Activated B cell treated with CpG ODN at 0.5 μM for 24 hours (primary cell): Measurements from ENCODE around the gene PCSK9. TPM values are rescaled to one million over a fixed set of nuclear protein-coding genes. Genes with fewer than 3 reads are reported as not detected.
A peak's percentile ranks its signal among the peaks of the same experiment; 100 is the strongest.

Experiments used
- ATAC-seq: fragments of 200-7000 bp; cut with Tn5 transposase; one replicate; pipeline ENCODE4 v1.10.0; 2021; ENCODE audit warnings: low read depth, mild to moderate bottlenecking, moderate library complexity
- CTCF ChIA-PET: fragments of 350-600 bp; sonication (Branson Sonifier 250); formaldehyde crosslinking; loops from one replicate; lab custom pipeline; 2021; ENCODE audit warnings: antibody characterized with exemption; lab: Charles Lee
- POLR2A ChIA-PET: fragments of 350-600 bp; sonication (Branson Sonifier 250); formaldehyde crosslinking; loops from one replicate; lab custom pipeline; 2021; ENCODE audit warnings: antibody characterized with exemption; lab: Charles Lee
- DNase-seq: peaks from one replicate; pipeline ENCODE4 v3.0.0; 2022
- H3K27ac Mint-ChIP-seq: one replicate; pipeline ENCODE4 v1.8.0; 2020; ENCODE audit warnings: mixed read lengths
- H3K27me3 Mint-ChIP-seq: one replicate; pipeline ENCODE4 v1.8.0; 2021; ENCODE audit warnings: mixed read lengths
- H3K36me3 Mint-ChIP-seq: one replicate; pipeline ENCODE4 v1.8.0; 2021; ENCODE audit warnings: low read depth, mixed read lengths
- H3K4me1 Mint-ChIP-seq: one replicate; pipeline ENCODE4 v1.8.0; 2021; ENCODE audit warnings: mixed read lengths
- H3K4me3 Mint-ChIP-seq: one replicate; pipeline ENCODE4 v1.8.0; 2020; ENCODE audit warnings: mild to moderate bottlenecking, mixed read lengths
- H3K9me3 Mint-ChIP-seq: one replicate; pipeline ENCODE4 v1.8.0; 2020; ENCODE audit warnings: mixed read lengths
- CTCF ChIP-seq: fragments of 200-600 bp; IDR thresholded peaks from one replicate; pipeline ENCODE4 v1.8.0; 2022; ENCODE audit warnings: antibody characterized with exemption, mild to moderate bottlenecking
- intact Hi-C: fragments of 100-400 bp; cut with micrococcal nuclease; formaldehyde crosslinking; loops from one replicate; pipeline ENCODE4 v1.15.1; 2024
- total RNA-seq: library from RNA; stranded (reverse); gene quantifications from 2 replicates; pipeline ENCODE4 v1.2.3, GENCODE V29; 2022

The PCSK9 gene
- total RNA-seq, 1 donor from 2014 or later: not detected

GRCh38 chr1:54994355-54994990 is 44.9 kb upstream of the PCSK9 start:
- CTCF ChIA-PET: interaction anchor here (3.7 kb wide), 1 partner anchor 49 kb away, joined by 30 read pairs; no protein-coding TSS in a partner anchor
- ATAC-seq: no peak
- H3K36me3 Mint-ChIP-seq: no peaks in the 10 kb centered on the region
- POLR2A ChIA-PET: no interaction called here
- intact Hi-C loops: no loop called here
- DNase-seq: no peak
- peaks cover 40% of the 10 kb centered on the region for H3K27me3 Mint-ChIP-seq
- no peak overlapping the region for H3K27ac Mint-ChIP-seq
- no peak overlapping the region for H3K4me3 Mint-ChIP-seq
- no peak for TF ChIP-seq CTCF
- H3K4me1 Mint-ChIP-seq: peaks cover 15% of the 10 kb centered on the region
- no peaks in the 10 kb centered on the region for H3K9me3 Mint-ChIP-seq

GRCh38 chr1:54995013-54995760 is 44.2 kb upstream of the PCSK9 start:
- H3K4me3 Mint-ChIP-seq: no peak overlapping the region
- CTCF ChIA-PET: interaction anchor here (3.7 kb wide), 1 partner anchor 50 kb away, joined by 30 read pairs; no protein-coding TSS in a partner anchor

GRCh38 chr1:54995835-54996234 is 43.5 kb upstream of the PCSK9 start:
- TF ChIP-seq CTCF: no peak
- no peak for DNase-seq
- Mint-ChIP-seq H3K9me3 (no peaks in the 10 kb centered on the region), H3K4me1 (peaks cover 15% of the 10 kb centered on the region), H3K27me3 (peaks cover 46% of the 10 kb centered on the region), H3K27ac (no peak overlapping the region), H3K36me3 (no peaks in the 10 kb centered on the region), H3K4me3 (no peak overlapping the region)
- ChIA-PET POLR2A (no interaction called here), CTCF (interaction anchor here (0.6 to 3.7 kb wide), 5 partner anchors 42 to 111 kb away, joined by 3 to 30 read pairs (median 3); no protein-coding TSS in a partner anchor)
- no peak for ATAC-seq
- intact Hi-C loops: loop anchor here (1.0 kb wide), 3 partner anchors 46 to 110 kb away; no protein-coding TSS in a partner anchor

More at GRCh38 chr1:54995013-54995760, 44.2 kb upstream of the PCSK9 start:
- POLR2A ChIA-PET: no interaction called here
- TF ChIP-seq CTCF: no peak
- peaks cover 44% of the 10 kb centered on the region for H3K27me3 Mint-ChIP-seq
- intact Hi-C loops: no loop called here
- no peak overlapping the region for H3K27ac Mint-ChIP-seq
- no peaks in the 10 kb centered on the region for H3K9me3 Mint-ChIP-seq
- no peak for DNase-seq
- peaks cover 15% of the 10 kb centered on the region for H3K4me1 Mint-ChIP-seq
- no peaks in the 10 kb centered on the region for H3K36me3 Mint-ChIP-seq
- ATAC-seq: no peak

GRCh38 chr1:54996359-54996868 is 42.9 kb upstream of the PCSK9 start:
- H3K27me3 Mint-ChIP-seq: peaks cover 46% of the 10 kb centered on the region
- H3K4me3 Mint-ChIP-seq: peak overlapping the region; percentile 25
- H3K4me1 Mint-ChIP-seq: peaks cover 15% of the 10 kb centered on the region
- H3K9me3 Mint-ChIP-seq: no peaks in the 10 kb centered on the region
- ChIA-PET CTCF (interaction anchor here (0.6 to 3.7 kb wide), 5 partner anchors 43 to 111 kb away, joined by 3 to 30 read pairs (median 3); no protein-coding TSS in a partner anchor), POLR2A (no interaction called here)
- DNase-seq: peak; percentile 57
- H3K27ac Mint-ChIP-seq: no peak overlapping the region
- intact Hi-C loops: loop anchor here (1.0 kb wide), 3 partner anchors 46 to 110 kb away; no protein-coding TSS in a partner anchor
- peak; percentile 65 for ATAC-seq
- no peak for TF ChIP-seq CTCF
- no peaks in the 10 kb centered on the region for H3K36me3 Mint-ChIP-seq
